Right lobe of liver (tissue), 6 donors: ENCODE results near the gene FASTK. TPM values are rescaled to one million over a fixed set of nuclear protein-coding genes. Genes with fewer than 3 reads are reported as not detected.

Source experiments
- ATAC-seq, 4 donors: fragments of 200-7000 bp; cut with Tn5 transposase; one replicate each; pipeline ENCODE4 v1.9.1; 2020; ENCODE audit warnings: mild to moderate bottlenecking in 4 of 4, moderate library complexity in 4 of 4
- DNase-seq, 3 donors: peaks; one replicate each; pipeline ENCODE4 v3.0.0-alpha.2; 2020
- H3K27ac ChIP-seq, 3 donors: fragments of 200-600 bp; one replicate each; pipeline ENCODE4 v1.8.0; 2022
- H3K27me3 ChIP-seq, 2 donors: fragments of 200-600 bp; one replicate each; pipeline ENCODE4 v1.8.0; 2022
- H3K36me3 ChIP-seq, 4 donors: fragments of 200-600 bp; sonication (generic) in 1 of 4; one replicate each; pipeline versions ENCODE4 v1.5.1 to v1.8.0; 2017 to 2022; ENCODE audit warnings: control low read depth in 1 of 4
- H3K4me1 ChIP-seq, 4 donors: fragments of 200-600 bp; sonication (generic) in 1 of 4; one replicate each; pipeline versions ENCODE4 v1.5.1 to v1.8.0; 2017 to 2022; ENCODE audit warnings: control low read depth in 1 of 4
- H3K4me3 ChIP-seq, 3 donors: fragments of 200-600 bp; one replicate each; pipeline ENCODE4 v1.8.0; 2022
- H3K9me3 ChIP-seq, 4 donors: fragments of 200-600 bp; sonication (generic) in 1 of 4; one replicate each; pipeline versions ENCODE4 v1.5.1 to v1.8.0; 2017 to 2022; ENCODE audit warnings: control low read depth in 1 of 4
- POLR2A ChIP-seq: fragments of 450-650 bp; IDR thresholded peaks from one replicate; pipeline ENCODE4 v1.6.1; 2017; ENCODE audit warnings: antibody characterized with exemption, mild to moderate bottlenecking
- WGBS: methylation state at CpG from one replicate; pipeline ENCODE4 v1.1.6; 2018; ENCODE audit warnings: low coverage, low lambda C conversion rate; ENCODE audit not compliant: insufficient coverage; ENCODE audit errors: missing lambda C conversion rate; 5-methylcytosine and 5-hydroxymethylcytosine counted together
- intact Hi-C, 2 donors: fragments of 100-400 bp; cut with DNase I; formaldehyde crosslinking; loops; one replicate each; pipeline versions ENCODE4 v1.11.2 to v1.14.1; 2022
- total RNA-seq, 6 experiments: library from RNA; depleted of rRNA in 2 of 6; stranded (reverse); fragments of >200 nt in 2 of 6; fragmentation: NEBNext Ultra II Directional in 3 of 6; extraction: Animal tissue kit (Norgen Biotek cat#: 25700) in 3 of 6; gene quantifications; one replicate each; pipeline versions ENCODE4 v1.1.0 to v1.2.4, GENCODE V29; 2016 to 2023
- TF ChIP-seq, protein P1 (sequence below), 4 donors: fragments of 200-600 bp in 3 of 4; fragments of 450-650 bp in 1 of 4; IDR thresholded peaks; one replicate each; pipeline versions ENCODE4 v1.5.1 to v1.8.0; 2016 to 2022; ENCODE audit warnings: antibody characterized with exemption in 4 of 4, mild to moderate bottlenecking in 2 of 4
- donor health status: DM: no; HTN: yes; CAD: no.
- donor health status: DM: no; HTN: no; CAD: no.
- donor health status: DM: no; HTN: no; CAD: no.
- donor health status: DM: no; HTN: yes; CAD: no.
- donor health status: DM: no; HTN: yes; CAD: no.

Gene FASTK
- total RNA-seq, 6 experiments from 2014 or later: 33.4 to 48.8 (median 43.9) TPM

DNA sequence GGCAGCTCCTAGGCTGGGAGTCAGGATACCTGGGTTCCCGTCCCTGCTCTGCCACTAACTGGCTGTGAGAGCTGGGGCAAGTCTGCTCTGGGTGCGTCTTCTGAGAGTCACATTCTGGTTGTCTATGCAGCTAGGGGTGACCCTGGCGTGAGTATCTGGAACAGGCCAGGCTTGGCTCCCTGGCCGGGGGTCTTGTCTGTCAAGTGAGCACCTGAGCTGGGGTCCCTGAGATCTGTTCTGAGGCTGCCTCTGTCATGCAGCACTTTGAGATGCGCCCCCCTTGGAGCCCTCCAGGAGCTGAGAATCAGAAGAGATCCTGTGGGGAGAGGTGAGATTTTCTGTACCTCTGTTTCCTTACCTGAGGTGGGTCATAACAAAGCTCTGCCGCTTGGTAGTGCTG lies 13.1 kb upstream of the FASTK start:
- H3K36me3 ChIP-seq: no peaks in the 10 kb centered on the region
- H3K4me3 ChIP-seq: no peak overlapping the region
- no peaks in the 10 kb centered on the region for H3K27me3 ChIP-seq
- peaks cover 0 to 20% (median 10%) of the 10 kb centered on the region in 4 donors for H3K4me1 ChIP-seq
- intact Hi-C loops: no loop called here
- ATAC-seq (no peak), DNase-seq (no peak)
- no peak overlapping the region for H3K27ac ChIP-seq
- H3K9me3 ChIP-seq: no peaks in the 10 kb centered on the region
- WGBS: 90% methylated on average over 1 of the region's 6 CpGs
- no peak for TF ChIP-seq POLR2A
- TF ChIP-seq, protein P1, sequence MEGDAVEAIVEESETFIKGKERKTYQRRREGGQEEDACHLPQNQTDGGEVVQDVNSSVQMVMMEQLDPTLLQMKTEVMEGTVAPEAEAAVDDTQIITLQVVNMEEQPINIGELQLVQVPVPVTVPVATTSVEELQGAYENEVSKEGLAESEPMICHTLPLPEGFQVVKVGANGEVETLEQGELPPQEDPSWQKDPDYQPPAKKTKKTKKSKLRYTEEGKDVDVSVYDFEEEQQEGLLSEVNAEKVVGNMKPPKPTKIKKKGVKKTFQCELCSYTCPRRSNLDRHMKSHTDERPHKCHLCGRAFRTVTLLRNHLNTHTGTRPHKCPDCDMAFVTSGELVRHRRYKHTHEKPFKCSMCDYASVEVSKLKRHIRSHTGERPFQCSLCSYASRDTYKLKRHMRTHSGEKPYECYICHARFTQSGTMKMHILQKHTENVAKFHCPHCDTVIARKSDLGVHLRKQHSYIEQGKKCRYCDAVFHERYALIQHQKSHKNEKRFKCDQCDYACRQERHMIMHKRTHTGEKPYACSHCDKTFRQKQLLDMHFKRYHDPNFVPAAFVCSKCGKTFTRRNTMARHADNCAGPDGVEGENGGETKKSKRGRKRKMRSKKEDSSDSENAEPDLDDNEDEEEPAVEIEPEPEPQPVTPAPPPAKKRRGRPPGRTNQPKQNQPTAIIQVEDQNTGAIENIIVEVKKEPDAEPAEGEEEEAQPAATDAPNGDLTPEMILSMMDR (IDR thresholded peaks at IDR 0.05): no peak

DNA sequence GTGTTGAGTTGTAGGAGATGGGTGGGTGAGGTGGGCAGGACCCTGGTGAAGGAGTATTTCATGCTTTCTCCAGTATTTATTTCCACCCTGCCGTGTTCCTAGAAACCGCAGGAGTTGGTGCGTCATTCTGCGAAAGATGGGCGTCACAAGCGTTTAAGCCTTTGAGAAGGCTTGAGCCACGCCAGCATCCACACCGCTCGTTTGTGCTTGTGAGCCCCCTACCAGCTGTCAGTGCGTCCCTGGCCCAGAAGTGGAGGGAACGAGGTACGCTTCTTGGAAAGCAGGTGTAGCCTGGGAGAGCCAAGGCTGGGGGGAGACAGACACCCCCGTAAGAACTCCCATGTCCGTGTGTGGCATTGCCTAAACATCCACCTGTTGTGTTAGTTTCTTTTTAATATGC lies 11.4 kb upstream of the FASTK start:
- DNase-seq (no peak), ATAC-seq (no peak)
- Histone ChIP-seq H3K4me1 (peaks cover 0 to 30% (median 14%) of the 10 kb centered on the region in 4 donors), H3K4me3 (no peak overlapping the region), H3K27ac (no peak overlapping the region), H3K9me3 (no peaks in the 10 kb centered on the region), H3K27me3 (no peaks in the 10 kb centered on the region), H3K36me3 (no peaks in the 10 kb centered on the region)
- 41% methylated on average over 3 of the region's 14 CpGs for WGBS
- intact Hi-C loops: no loop called here
- no peak for TF ChIP-seq POLR2A
- TF ChIP-seq, protein P1 (IDR thresholded peaks at IDR 0.05): no peak

DNA sequence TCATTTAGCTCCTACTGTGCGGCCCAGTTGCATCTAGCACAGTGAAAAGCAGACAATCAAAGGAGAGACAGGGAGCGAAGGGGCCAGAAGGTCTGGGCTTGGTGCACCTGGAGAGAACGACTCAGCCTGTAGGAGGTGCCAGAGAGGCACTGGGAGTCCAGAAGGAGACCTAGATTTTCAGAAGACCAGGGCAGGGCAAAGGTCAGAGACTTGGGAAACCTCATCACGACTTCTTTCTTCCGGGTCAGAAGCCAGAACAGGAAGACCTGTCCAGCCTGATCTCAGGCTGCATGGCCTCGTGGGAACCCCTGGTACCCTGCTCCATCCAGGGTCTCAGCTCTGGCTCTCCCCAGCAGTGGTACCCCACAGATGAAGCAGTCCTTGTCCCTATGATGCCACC lies 10.8 kb upstream of the FASTK start:
- H3K9me3 ChIP-seq: no peaks in the 10 kb centered on the region
- intact Hi-C loops: no loop called here
- WGBS: 69% methylated on average over 3 of the region's 6 CpGs
- no peaks in the 10 kb centered on the region for H3K36me3 ChIP-seq
- TF ChIP-seq POLR2A: no peak
- TF ChIP-seq, protein P1 (IDR thresholded peaks at IDR 0.05): peak; percentile 32 to 49 (median 42)
- H3K4me1 ChIP-seq: peaks cover 0 to 30% (median 14%) of the 10 kb centered on the region in 4 donors
- ATAC-seq (no peak), DNase-seq (no peak)
- H3K27me3 ChIP-seq: no peaks in the 10 kb centered on the region
- H3K27ac ChIP-seq: no peak overlapping the region
- H3K4me3 ChIP-seq: no peak overlapping the region

DNA sequence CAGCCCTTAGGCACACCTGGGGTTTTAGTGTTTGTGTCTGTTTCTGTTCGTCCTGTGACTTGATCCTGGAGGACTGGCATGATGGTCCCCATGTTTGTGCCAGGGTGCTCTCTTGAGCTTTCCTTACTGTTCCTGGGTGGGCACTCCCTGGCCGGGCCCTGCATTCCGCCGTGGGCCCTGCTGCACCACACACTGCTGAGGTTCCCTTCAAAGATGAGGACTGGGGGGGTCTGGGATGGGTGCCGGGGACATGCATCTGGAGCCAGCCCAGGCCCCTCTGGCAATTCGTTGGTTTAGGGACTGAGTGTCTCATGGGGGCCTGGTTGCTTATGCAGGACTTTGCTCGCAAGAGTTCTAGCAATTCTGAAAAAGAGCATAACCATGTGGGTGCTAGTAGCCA lies 10.4 kb upstream of the FASTK start:
- ATAC-seq (no peak), DNase-seq (no peak)
- H3K27me3 ChIP-seq: no peaks in the 10 kb centered on the region
- no peaks in the 10 kb centered on the region for H3K9me3 ChIP-seq
- 96% methylated on average over 6 of the region's 7 CpGs for WGBS
- TF ChIP-seq, protein P1 (IDR thresholded peaks at IDR 0.05): no peak
- no peak for TF ChIP-seq POLR2A
- H3K4me1 ChIP-seq: peaks cover 0 to 30% (median 14%) of the 10 kb centered on the region in 4 donors
- intact Hi-C loops: no loop called here
- no peak overlapping the region for H3K4me3 ChIP-seq
- no peak overlapping the region for H3K27ac ChIP-seq
- no peaks in the 10 kb centered on the region for H3K36me3 ChIP-seq
